SH-SY5Y (cell line): Measurements from ENCODE around the gene NPLOC4.

Experiments used
- GATA2 ChIP-seq: IDR thresholded peaks from 2 replicates; pipeline ENCODE4 v1.6.1; 2011; ENCODE audit warnings: mild to moderate bottlenecking, low read depth, low read length
- GATA3 ChIP-seq: IDR thresholded peaks from 2 replicates; pipeline ENCODE4 v1.6.1; 2011; ENCODE audit warnings: low read depth, mild to moderate bottlenecking, low read length, moderate library complexity

- TF ChIP-seq GATA3: no peak
- TF ChIP-seq GATA2: no peak
Measured at GRCh38 chr17:81603846-81604610, 32.9 kb downstream of the NPLOC4 start.
